Measurements from ENCODE around the gene GRIK4. TPM values are rescaled to one million over a fixed set of nuclear protein-coding genes. Genes with fewer than 3 reads are reported as not detected.

GRIK4 gene
- total RNA-seq, 1 donor from 2014 or later, result 2.2 TPM

DNA sequence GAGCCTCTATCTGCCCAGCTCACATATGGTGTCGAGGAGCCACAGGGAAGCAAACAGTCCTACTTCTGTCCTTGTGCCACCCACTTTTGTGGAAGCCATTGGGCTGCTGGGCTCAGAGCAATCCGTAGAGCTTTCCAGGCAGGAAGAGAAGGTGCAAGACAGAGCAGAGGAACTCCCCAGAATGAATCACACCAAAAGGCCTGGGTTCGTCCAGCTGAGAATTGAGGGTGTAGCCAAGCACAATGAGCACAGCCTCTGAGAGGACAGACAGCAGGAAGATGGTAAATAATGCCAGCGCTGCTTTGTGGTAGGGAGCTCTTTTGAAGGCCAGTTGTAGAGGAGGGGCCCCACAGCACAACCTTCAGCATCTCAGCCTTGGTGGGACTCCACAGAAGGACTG is 237.8 kb downstream of the GRIK4 start:
- H3K4me3 Mint-ChIP-seq, result no peak overlapping the region
- DNase-seq (ENCODE audit: low spot score in 2 of 2, unreplicated experiment in 2 of 2), result no peak
- H3K36me3 Mint-ChIP-seq, result no peaks in the 10 kb centered on the region
- H3K27me3 Mint-ChIP-seq (ENCODE audit: low read depth), result peaks cover 43% of the 10 kb centered on the region
- H3K9me3 Mint-ChIP-seq, result no peaks in the 10 kb centered on the region
- TF ChIP-seq, protein P1, sequence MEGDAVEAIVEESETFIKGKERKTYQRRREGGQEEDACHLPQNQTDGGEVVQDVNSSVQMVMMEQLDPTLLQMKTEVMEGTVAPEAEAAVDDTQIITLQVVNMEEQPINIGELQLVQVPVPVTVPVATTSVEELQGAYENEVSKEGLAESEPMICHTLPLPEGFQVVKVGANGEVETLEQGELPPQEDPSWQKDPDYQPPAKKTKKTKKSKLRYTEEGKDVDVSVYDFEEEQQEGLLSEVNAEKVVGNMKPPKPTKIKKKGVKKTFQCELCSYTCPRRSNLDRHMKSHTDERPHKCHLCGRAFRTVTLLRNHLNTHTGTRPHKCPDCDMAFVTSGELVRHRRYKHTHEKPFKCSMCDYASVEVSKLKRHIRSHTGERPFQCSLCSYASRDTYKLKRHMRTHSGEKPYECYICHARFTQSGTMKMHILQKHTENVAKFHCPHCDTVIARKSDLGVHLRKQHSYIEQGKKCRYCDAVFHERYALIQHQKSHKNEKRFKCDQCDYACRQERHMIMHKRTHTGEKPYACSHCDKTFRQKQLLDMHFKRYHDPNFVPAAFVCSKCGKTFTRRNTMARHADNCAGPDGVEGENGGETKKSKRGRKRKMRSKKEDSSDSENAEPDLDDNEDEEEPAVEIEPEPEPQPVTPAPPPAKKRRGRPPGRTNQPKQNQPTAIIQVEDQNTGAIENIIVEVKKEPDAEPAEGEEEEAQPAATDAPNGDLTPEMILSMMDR (IDR thresholded peaks at IDR 0.05; ENCODE audit: unreplicated experiment), result no peak
- H3K27ac Mint-ChIP-seq, result no peak overlapping the region
- H3K4me1 Mint-ChIP-seq, result peaks cover 11% of the 10 kb centered on the region

DNA sequence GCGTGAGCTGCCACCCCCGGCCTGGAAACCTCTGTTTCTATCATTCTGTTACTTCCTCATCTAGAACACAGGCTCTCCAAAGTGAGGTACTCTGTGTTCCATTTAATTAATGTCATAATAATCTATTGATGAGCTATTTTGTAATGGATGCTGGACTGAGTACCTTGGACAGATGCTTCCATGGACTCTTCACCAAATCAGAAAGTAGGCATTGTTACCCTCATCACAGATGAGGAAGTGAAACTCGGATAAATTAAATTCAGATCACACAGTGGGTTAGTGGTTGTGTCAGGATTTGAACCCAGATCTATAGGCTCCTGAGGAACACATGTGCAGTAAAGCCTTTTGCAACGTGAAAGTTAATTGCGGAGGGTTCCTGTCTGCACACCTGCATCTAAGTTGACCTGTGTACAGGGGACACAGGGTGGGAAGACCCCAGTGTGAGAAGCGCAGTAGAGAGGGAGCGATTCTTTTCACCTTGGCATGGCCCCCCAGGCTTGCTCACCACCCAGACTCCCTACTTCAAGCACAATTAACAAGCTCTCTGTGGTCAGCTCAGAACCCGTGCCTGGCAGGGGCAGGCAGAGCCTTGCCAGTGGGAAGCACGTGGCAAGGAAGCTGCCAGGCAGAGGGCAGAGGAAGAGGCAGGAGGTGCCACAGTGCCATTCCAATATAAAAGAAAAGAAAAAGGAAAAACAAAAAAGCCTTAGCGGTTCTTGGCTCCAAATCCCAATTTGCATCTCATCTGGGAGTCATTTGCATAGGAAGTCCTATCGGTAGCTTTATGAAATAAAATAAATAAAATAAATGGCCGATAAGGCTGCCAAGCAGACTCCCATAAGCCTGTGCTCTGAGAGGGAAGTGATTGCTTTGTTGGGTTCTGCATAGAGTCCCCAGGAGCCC is 239.3 kb downstream of the GRIK4 start:
- Mint-ChIP-seq H3K27me3 (ENCODE audit: low read depth) (peaks cover 31% of the 10 kb centered on the region), H3K27ac (no peak overlapping the region), H3K4me1 (peaks cover 11% of the 10 kb centered on the region), H3K4me3 (no peak overlapping the region), H3K9me3 (no peaks in the 10 kb centered on the region), H3K36me3 (no peaks in the 10 kb centered on the region)
- no peak for DNase-seq (ENCODE audit: low spot score in 2 of 2, unreplicated experiment in 2 of 2)
- TF ChIP-seq, protein P1 (IDR thresholded peaks at IDR 0.05; ENCODE audit: unreplicated experiment), result no peak

GRCh38 chr11:120751550-120751949 is 240.0 kb downstream of the GRIK4 start:
- no peak for DNase-seq (ENCODE audit: low spot score in 2 of 2, unreplicated experiment in 2 of 2)
- peaks cover 30% of the 10 kb centered on the region for H3K27me3 Mint-ChIP-seq (ENCODE audit: low read depth)
- TF ChIP-seq, protein P1 (IDR thresholded peaks at IDR 0.05; ENCODE audit: unreplicated experiment), result no peak

DNA sequence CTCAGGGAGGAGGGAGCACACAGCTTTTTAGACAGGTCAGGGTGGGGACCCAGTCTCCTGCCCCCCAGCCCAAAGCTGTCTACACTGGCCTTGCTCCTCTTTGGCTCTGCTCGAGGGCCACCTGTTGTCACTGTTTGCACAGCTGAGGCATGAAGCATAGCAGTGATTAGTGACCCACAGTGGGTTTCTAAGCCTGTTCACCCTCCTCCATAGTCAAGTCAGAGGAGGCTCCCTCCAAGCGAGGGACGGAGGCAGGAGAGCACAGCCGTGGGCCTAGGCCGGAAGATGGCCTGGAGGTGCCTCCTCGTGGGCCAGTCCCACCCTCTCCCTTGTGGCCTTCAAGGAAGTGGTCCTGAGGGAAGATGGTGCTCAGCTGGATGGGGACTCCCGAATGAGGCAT is 241.1 kb downstream of the GRIK4 start:
- H3K27ac Mint-ChIP-seq, result no peak overlapping the region
- H3K4me1 Mint-ChIP-seq, result peaks cover 4% of the 10 kb centered on the region
- peaks cover 24% of the 10 kb centered on the region for H3K27me3 Mint-ChIP-seq (ENCODE audit: low read depth)
- TF ChIP-seq, protein P1 (IDR thresholded peaks at IDR 0.05; ENCODE audit: unreplicated experiment), result no peak
- H3K4me3 Mint-ChIP-seq, result no peak overlapping the region
- H3K36me3 Mint-ChIP-seq, result no peaks in the 10 kb centered on the region
- H3K9me3 Mint-ChIP-seq, result no peaks in the 10 kb centered on the region
- no peak for DNase-seq (ENCODE audit: low spot score in 2 of 2, unreplicated experiment in 2 of 2)

More at GRCh38 chr11:120751550-120751949, 240.0 kb downstream of the GRIK4 start:
- H3K4me3 Mint-ChIP-seq, result no peak overlapping the region
- H3K27ac Mint-ChIP-seq, result no peak overlapping the region
- H3K36me3 Mint-ChIP-seq, result no peaks in the 10 kb centered on the region
- H3K4me1 Mint-ChIP-seq, result peaks cover 11% of the 10 kb centered on the region
- H3K9me3 Mint-ChIP-seq, result no peaks in the 10 kb centered on the region

GRCh38 chr11:120756931-120757330 is 245.4 kb downstream of the GRIK4 start:
- Mint-ChIP-seq H3K36me3 (no peaks in the 10 kb centered on the region), H3K4me3 (no peak overlapping the region), H3K27ac (no peak overlapping the region), H3K4me1 (no peaks in the 10 kb centered on the region), H3K27me3 (ENCODE audit: low read depth) (peaks cover 24% of the 10 kb centered on the region), H3K9me3 (no peaks in the 10 kb centered on the region)
- TF ChIP-seq, protein P1 (IDR thresholded peaks at IDR 0.05; ENCODE audit: unreplicated experiment), result no peak
- no peak for DNase-seq (ENCODE audit: low spot score in 2 of 2, unreplicated experiment in 2 of 2)

Measured in mesothelial cell of epicardium (in vitro differentiated cells).